ACHN (cell line): ENCODE data around the gene CLK3.
"Not testable (repeated sequence)": the region's sequence is repeated elsewhere in the genome, so short reads cannot be mapped to it uniquely, and the experiment has no call there.

Experiments
- DNase-seq: peaks from one replicate; pipeline ENCODE4 v3.0.0-alpha.2; 2015
- in situ Hi-C: cut with HindIII; loops from 2 replicates; pipeline ENCODE4 v1.10.0; 2017; ENCODE audit warnings: low sequenced_read_pairs, low pct_ligation_motif_present, low pct_unique_long_range_greater_than_20kb

The CLK3 gene

GRCh38 chr15:74661280-74661679 lies 45.6 kb downstream of the CLK3 start:
- DNase-seq, in situ Hi-C loops: not testable (repeated sequence)

- in situ Hi-C loops: no loop called here
- no peak for DNase-seq
These were observed 46.6 kb downstream of the CLK3 start for GRCh38 chr15:74662064-74662860.

DNA sequence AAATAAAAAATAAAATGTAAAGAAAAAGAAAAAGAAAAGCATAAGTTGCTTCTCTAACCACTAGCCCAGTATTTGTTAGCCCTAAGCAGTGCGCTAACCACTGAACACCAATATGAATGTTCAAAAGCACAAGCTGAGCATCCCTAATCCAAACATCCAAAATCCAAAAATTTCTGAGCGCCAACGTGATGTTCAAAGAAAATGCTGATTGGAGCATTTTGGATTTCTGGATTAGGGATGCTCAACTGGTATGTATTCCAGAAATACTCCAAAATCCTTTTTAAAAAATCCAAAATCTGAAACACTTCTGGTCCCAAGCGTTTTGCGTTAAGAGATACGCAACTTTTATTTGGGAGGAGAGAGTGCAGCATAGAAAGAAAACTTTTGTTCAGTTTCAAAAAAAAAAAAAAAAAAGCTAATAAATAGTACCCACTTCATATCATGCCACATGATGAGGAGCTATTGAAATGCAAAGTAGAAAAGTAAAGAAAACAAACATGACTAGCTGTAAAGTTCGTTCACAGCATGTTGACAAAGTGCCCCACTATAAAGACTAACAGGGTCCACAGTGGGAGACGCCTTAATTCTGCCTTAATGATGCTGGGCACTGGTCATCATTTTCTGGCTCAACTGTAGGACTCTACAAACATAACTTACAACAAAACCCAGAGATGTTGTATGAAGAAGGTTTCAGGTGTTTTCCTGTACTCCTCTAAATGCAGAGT lies 47.8 kb downstream of the CLK3 start:
- no peak for DNase-seq
- in situ Hi-C loops: no loop called here

GRCh38 chr15:74664028-74664616 lies 48.5 kb downstream of the CLK3 start:
- no peak for DNase-seq
- in situ Hi-C loops: no loop called here

- in situ Hi-C loops: no loop called here
- no peak for DNase-seq
These were observed 49.0 kb downstream of the CLK3 start for GRCh38 chr15:74664670-74665069.

DNA sequence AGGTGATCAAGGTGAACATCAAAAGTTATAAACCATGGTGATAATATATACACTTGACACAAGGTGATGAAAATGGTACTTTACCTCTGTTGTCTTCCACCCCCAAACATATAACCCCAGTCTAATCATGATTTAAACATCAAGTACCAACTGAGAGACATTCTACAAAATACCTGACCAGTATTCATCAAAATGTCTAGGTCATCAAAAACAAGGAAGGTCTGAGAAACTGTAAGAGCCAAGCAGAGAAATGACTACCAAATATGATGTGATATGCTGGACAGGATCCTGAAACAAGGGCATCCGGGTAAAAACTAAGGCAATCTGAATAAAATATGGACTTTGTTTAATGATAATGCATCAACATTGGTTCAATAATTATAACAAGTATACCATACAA lies 52.3 kb downstream of the CLK3 start:
- in situ Hi-C loops: no loop called here
- no peak for DNase-seq

GRCh38 chr15:74669627-74670026 lies 54.0 kb downstream of the CLK3 start:
- DNase-seq: no peak
- in situ Hi-C loops: no loop called here

DNA sequence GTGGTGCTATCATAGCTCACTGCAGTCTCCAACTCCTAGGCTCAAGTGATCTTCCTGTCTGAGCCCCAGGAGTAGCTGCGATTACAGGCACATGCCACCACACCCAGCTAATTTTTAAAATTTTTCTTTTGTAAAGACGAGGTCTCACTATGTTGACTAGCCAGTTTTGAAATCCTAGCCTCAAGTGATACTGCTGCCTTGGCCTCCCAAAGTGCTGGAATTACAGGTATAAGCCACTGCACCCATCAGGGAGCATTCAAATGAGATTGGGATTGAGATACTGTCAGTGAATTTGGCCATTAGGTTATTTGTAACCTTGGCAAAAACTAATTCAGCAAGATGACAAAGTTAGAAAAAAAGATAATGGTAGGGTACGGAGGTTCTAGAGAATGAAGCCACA lies 58.5 kb downstream of the CLK3 start:
- in situ Hi-C loops: no loop called here

DNA sequence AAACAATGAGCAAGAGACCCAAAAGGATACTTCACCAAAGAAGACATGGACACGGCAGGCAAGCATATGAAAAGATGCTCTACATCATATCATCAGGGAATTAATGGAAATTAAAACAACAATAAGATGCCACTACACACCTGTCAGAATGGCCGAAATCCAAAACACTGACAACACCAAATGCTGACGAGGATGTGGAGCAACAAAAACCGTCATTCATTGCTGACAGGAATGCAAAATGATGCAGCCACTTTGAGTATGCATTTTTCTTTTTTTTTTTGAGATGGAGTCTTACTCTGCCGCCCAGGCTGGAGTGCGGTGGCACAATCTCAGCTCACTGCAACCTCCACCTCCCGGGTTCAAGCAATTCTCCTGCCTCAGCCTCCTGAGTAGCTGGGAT lies 61.2 kb downstream of the CLK3 start:
- in situ Hi-C loops: no loop called here
- no peak for DNase-seq

More for the DNA sequence above, 58.5 kb downstream of the CLK3 start:
- no peak for DNase-seq
